SIG-M5 treated with dmso at 0.1 percent for 504 hours (cell line): Measurements from ENCODE around the gene MAG.

ENCODE experiments used
- DNase-seq: peaks from one replicate; lab custom pipeline; 2025; ENCODE audit not compliant: unreplicated experiment; lab: John Stamatoyannopoulos, UW

Gene MAG

DNA sequence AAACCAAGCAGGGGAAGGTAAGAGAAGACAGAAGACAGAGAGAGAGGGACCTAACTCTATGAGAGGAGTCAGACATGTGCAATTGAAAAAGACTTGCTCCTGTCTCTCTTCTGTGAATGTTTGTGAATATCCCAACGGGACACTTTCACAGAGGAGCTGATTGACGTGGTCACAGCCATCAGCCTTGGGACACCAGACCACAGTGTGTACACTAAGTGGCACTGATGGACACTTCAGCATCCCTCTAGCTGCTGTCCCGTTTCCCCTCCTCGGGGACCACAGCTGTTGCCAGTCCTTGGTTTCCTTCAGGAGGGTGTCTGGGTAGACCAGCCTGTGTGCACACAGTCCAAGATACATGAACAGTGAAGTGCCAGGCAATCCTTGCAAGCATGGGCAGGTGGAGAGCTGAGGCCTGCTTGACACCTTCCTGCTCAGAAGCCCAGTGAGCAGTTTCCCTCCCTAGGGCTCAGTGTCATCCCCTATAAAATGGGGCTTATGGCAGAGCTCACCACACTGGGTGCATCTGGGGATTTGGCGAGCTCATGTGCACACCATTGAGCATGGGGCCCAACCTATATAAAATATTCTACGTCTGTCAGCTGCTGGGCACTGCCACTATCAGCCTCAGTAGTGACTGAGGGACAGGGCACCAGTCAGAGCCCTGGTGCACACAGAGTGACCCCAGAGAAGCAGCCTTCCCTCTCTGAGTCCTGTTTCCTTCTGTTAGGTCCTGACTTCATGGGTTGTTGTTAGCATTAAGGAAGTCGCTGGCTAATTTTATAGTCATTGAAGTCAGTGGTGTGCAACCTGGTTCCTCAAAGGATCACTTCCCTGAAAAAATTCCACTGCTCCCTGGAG is 27.5 kb upstream of the MAG start:
- DNase-seq, result no peak

DNA sequence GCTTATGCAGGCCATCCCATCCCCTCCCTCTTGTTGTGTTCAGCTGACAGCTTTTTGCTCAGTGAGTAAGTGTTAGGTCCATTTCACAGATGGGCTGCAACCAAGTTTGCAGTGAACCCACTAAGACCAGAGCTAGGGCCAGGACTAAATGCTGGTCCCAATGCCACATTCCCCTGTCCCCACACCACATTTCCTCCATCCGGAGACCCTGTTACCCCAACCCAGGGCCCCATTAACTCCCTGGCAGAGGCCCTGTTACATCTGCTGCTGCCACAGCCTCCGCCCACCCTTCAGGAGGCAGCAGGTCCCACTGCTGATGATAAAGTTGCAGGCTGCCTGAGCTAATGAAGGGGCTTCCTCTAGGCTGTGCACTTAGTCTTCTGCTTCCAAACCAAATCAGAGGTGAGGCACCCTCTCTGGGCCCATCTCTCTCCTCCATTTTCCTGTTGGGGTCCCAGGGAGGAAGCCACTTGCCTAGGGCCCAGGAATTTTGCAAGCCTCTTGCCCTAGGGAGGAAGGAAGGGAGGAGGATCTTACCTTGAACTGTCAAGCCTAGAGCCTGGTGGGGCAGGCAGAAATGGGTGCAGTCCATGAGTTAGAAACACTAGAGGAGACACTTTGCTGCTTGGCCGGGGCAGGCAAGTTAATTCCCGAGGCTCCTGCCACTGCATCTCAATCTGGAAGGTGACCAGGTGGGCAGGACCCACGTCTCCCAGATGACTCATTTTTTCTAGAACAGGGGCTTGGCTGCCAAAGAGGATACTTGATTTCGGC is 26.6 kb upstream of the MAG start:
- DNase-seq, result no peak

DNA sequence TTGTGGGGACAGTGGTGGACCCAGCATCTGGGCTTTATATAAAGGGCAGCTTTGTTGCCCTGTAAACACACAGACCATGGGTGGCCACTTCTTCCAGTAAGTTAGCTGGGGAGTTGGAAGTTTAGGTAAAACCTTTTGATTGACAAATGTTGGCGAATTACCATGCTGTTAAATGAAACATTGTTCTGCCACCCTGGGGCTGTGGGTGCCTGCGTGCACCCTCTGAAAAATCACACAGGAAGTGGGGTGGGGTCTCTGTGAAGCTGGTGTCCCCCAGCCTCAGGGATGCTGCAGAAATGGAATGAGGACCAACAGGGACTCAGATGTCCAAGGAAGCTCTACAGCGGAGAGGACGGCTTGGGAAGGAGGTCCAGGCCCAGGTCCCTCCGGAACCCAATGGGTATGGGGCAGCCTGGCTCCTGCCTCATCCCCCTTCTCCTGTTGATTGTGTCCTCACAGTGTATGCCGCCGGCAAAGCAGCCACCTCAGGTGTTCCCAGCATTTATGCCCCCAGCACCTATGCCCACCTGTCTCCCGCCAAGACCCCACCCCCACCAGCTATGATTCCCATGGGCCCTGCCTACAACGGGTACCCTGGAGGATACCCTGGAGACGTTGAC is 26.0 kb upstream of the MAG start:
- DNase-seq, result no peak

DNA sequence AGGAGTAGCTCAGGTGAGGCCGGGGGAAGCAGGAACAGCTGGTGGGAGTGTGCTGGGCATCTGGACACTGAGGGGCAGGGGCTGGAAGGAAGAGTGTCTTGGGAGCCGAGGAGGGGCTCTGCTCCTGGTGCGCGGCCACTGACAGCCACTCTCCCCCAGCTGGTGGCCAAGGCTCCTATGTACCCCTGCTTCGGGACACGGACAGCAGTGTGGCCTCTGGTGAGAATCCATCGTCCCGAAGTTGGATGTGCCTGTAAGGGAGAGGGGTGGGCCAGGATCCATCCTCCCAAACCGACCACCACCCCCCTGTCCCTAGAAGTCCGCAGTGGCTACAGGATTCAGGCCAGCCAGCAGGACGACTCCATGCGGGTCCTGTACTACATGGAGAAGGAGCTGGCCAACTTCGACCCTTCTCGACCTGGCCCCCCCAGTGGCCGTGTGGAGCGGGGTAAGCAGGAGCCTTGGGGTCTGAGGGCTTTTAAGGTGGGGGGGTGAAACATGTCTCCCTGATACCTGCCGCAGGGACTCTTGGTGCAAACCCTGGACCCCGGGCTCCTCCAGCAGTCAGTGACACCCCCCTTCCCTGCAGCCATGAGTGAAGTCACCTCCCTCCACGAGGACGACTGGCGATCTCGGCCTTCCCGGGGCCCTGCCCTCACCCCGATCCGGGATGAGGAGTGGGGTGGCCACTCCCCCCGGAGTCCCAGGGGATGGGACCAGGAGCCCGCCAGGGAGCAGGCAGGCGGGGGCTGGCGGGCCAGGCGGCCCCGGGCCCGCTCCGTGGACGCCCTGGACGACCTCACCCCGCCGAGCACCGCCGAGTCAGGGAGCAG is 25.2 kb upstream of the MAG start:
- DNase-seq, result no peak

DNA sequence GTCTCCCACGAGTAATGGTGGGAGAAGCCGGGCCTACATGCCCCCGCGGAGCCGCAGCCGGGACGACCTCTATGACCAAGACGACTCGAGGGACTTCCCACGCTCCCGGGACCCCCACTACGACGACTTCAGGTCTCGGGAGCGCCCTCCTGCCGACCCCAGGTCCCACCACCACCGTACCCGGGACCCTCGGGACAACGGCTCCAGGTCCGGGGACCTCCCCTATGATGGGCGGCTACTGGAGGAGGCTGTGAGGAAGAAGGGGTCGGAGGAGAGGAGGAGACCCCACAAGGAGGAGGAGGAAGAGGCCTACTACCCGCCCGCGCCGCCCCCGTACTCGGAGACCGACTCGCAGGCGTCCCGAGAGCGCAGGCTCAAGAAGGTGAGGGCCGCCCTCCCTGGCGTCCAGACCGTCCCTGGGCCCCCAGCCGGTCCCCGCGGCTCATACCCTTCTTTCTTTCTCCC is 24.6 kb upstream of the MAG start:
- no peak for DNase-seq

DNA sequence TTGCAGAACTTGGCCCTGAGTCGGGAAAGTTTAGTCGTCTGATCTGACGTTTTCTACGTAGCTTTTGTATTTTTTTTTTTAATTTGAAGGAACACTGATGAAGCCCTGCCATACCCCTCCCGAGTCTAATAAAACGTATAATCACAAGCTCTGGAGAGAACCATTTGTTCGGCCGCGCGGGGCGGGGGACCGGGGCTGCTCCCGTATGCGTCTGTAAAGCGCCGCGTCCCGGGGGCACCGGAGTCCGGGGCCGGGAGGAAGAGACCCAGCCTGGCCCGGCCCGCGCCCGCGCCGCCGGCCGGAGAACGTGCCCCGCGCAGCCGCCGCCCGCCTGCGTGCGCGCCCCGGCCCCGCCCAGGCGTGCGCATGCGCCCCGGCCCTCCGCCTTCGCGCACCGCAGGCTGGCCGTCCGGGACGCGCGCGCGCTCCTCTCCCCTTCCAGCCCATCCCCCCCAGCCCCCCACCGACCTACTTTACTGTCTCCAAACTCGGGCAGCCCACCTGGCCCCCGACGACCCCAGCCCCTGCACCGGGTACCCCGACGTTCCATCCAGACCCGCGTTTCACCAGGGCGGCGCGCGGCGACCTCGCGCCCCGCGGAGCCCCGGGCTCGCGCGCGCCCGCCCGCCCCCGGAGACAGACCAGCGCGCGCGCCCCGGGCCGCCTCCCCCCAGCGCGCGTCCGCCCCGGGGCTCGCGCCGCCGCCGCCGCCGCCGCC is 24.0 kb upstream of the MAG start:
- DNase-seq, result peak; percentile 55

DNA sequence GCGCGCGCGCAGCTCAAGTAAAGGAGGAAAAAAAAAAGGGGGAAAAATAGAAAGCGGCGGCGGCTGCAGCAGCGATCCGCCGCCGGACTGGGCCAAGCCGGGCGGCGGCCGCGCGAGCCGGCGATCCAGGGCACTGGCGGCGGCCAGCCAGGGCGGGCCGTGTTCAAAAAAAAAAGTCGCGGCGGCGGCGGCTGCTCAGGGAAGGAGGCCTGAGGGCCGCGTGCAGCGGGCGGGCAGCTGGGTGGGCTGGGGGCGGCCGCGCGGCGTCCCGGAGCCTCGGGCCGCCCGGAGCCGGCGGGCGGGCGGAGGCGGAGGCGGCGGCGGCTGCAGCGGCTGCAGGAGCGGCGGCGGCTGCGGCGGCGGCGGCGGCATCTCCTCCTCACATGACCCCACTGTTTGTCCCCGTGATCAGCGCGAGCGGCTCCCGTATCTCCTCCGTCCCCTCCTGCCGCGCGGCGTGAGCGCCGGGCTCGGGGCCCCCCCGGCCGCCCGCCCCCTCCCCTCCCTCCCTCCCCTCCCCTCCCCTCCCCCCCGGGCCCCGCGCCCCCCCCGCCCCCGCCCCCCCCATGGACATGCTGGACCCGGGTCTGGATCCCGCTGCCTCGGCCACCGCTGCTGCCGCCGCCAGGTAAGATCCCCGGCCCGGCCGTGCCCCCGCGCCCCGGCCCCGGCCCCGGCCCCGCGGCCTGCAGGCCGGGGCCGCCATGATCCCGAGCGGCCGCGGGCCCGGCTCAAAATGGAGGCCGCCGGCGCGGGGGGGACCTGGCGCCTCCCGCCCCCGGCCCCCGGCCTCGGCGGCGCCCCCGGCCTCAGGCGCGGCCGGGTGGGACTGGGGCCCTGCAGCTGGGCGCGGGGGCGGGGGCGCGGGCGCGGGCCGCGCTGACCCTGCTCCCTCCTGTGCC is 23.2 kb upstream of the MAG start, which contains the start of gene USF2:
Gene USF2, plus strand, starts transcription at position 427 of the 902 bp plus-strand sequence. Its CDS starts 140 bp downstream, at position 567.
- peak; percentile 40 for DNase-seq

DNA sequence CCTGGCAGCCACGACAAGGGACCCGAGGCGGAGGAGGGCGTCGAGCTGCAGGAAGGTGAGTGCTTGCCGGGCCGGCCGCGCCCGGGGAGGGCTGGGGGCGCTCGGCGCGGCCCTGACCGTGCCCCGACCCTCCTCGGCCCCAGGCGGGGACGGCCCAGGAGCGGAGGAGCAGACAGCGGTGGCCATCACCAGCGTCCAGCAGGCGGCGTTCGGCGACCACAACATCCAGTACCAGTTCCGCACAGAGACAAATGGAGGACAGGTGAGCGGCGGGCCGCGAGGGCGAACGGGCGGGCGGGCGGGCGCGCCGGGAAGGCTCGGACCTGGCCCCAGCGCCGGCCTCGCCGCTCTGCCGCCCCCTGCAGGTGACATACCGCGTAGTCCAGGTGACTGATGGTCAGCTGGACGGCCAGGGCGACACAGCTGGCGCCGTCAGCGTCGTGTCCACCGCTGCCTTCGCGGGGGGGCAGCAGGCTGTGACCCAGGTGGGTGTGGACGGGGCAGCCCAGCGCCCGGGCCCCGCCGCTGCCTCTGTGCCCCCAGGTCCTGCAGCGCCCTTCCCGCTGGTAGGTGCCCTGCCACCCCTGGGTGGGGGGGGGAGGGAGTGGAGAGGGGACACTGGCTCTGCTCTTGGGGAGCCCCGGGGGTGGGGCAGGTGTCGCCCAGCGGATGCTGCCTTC is 22.4 kb upstream of the MAG start:
- peak; percentile 59 for DNase-seq

DNA sequence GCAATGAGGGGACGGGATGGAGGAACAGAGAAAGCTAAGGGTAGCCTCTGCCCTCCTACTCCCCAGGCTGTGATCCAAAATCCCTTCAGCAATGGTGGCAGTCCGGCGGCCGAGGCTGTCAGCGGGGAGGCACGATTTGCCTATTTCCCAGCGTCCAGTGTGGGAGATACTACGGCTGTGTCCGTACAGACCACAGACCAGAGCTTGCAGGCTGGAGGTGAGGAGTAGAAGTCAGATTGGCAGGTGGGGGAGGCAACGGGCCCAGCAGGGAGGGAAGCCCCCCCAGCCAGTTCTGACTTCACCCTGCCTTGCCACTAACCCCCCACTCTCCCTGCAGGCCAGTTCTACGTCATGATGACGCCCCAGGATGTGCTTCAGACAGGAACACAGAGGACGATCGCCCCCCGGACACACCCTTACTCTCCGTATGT is 21.6 kb upstream of the MAG start:
- no peak for DNase-seq

DNA sequence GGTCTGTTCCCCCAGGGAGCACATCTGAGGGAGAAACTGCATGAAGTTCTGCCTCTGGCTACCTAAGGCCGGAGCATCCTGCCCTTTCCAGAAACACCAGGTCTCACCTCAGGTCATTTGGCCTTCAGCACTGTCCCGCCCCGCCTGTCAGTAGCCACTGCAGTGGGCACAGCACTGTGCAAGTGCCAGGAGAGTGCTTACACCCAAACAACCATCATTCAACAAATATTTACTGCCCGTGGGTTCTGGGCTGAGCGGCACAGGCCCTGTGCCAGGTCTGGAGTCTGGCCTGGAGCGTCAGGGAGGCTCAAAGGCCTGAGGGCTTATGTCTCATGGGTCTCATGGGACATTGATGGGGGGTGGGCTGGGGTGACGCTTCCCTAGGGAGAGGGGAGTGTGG is 20.4 kb upstream of the MAG start:
- DNase-seq, result no peak

DNA sequence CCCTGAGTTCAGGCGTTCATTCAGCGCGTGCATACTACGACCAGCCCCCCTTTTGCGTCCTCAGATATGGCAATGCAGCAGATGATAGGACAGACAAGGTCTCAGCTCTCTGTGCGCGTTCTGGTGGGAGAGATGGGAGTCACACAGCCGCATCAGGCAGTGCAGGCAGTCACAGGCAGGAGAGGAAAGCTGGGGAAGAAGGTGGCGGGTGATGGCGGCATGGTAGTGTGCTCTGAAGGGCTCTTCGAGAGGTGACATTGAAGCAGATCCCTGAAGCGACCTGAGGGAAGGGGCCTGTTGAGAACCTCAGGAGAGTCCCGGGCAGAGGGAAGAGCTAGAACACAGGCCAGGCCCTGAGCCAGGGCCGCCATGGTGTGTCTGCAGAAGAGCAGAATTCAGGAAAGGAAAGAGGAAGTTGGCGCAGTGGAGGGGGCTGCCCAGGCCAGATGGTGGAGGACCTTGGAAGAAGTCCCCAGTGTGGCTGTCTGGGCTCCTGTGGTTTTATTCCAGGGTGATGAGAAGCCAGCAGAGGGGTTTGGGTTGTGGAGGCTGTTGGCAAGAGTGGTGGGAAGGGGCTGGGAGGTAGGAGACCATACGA is 19.7 kb upstream of the MAG start:
- DNase-seq, result peak; percentile 47

DNA sequence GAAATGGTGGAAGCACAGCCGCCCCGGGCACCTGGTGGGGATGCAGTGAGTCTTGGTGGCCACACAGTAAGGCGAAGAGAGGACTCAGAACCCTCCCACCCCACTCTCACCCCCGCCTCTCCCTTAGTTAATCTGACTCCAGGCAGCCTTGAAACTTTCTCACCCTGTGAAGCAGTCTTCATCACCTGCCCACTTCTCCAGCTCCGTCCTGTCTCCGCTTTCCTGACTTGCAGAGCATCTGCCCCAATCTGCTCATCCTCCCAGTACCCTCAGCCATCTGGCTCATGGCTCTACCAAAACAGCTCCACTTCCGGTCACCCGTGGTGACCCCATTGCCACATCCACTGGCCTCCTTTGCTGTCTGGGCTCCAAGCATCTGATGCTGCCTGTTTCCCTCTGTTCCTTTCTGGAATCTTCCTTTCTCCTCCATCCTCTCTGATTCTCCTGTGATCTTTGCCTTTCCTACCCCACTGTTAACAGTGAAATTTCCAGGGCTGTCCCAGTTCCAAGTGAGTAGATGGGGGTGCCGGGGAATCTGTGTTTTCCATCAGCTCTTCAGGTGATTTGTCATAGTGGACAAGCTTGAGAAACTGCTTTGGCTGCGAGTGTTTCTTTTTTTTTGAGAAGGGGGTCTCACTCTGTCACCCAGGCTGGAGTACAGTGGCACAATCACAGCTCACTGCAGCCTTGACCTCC is 18.9 kb upstream of the MAG start:
- DNase-seq, result no peak

DNA sequence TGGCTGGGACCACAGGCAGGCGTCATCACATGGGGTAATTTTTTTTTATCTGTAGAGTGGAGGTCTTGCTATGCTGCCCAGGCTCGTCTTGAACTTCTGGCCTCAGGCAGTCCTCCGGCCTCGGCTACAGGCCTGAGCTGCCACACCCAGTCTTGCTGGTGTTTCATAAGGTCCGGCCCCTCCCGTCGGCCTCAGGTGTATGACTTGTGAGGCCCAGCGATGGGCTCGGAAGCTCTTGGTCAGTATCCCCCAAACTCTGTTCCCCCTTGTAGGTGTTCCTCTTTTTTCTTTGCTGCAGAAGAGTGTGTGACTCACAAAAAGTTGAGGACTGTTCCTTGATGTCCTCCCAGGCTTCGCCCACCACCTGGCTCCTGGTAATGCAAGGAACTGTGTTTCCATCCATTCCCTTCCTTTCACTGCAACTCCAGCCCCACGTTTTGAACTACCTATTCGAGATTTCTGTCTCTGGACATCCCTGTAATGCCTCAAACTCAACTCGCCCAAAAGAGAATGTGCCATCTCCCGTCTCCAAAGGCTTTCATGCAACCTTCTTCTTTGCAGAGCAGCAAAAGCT is 18.2 kb upstream of the MAG start:
- no peak for DNase-seq

DNA sequence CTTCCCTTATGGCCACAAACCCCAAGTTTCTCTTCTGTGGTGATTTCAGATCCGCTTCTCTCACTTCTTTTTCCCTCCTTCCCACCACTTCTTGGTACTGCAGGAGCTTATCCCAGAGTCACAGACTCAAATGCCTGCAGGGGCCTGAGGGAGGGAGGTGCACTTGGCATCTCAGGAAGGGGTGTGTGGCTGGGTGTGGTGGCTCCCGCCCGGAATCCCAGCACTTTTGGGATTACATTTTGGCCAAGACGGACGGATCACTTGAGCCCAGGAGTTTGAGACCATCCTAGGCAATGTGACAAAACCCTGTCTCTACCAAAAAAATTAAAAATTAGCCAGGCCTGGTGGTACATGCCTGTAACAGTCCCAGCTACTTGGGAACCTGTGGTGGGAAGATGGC is 17.6 kb upstream of the MAG start:
- DNase-seq, result no peak

DNA sequence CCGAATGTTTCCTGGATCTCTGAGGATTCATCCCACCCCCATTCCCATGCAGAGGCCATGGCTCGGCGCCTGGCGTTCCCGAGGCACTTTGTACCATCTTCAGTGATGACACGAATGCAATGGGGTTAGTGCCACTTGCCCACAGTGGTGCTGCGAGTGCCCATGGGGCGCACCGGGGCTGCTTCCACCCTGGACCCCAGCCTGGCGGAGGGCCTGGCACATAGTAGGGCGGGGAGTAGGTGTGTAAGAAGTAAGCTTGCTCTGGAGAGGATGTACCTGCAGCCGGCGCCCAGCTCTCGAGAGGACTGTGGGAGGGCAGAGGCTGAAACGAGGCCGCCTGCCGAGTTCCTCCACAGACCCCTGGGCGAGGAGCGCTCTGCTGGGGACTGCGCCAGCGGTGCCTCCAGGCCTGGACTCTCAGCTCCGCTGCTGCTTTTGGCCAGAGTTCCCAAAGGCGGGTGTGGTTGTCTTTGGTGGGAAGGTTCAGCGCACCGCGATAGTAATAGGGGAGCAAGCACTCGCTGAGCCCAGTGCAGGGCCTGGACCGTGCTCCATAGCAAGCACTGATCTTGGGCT is 15.2 kb upstream of the MAG start:
- no peak for DNase-seq

DNA sequence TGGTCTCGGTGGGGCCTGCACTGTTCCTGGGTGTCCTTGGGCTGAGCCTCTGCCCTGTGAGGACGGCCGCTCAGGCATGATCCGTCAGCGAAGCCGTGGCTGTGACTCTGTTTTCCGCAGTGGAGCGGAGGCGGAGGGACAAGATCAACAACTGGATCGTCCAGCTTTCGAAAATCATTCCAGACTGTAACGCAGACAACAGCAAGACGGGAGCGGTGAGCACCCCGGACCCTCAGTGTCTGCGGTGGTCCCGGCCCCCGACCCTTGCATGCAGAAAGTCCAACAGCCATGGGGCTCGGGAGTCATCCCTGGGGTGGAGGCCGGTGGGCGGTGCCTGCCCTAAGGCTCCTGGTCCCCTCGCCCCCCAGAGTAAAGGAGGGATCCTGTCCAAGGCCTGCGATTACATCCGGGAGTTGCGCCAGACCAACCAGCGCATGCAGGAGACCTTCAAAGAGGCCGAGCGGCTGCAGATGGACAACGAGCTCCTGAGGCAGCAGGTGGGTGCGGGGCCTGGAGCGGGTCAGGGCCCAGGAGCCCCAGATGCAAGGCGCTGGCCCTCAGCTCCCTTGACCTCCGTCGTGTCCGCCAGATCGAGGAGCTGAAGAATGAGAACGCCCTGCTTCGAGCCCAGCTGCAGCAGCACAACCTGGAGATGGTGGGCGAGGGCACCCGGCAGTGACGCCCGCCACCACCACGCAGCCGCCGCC is 13.2 kb upstream of the MAG start:
- DNase-seq, result no peak
